Measurements from ENCODE around the gene ADH4.
A peak's percentile ranks its signal among the peaks of the same experiment; 100 is the strongest.
"Not testable (repeated sequence)": the region's sequence is repeated elsewhere in the genome, so short reads cannot be mapped to it uniquely, and the experiment has no call there.

ADH4 gene

DNA sequence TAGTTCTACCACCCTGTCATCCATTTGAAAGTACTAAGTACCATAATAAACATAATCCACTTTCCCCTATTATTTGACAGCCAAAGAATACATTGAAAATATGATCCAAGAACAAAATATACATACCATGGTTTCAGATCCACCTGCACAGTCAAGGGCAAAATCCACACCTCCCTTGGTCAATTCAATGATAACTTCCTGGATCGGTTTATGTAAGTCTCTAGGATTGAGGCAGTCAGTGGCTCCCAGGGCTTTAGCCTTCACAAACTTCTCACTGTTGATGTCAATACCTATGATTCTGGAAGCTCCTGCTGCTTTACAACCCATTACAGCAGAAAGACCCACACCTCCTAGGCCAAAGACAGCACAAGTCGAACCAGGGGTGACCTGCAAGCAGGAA lies 12.7 kb downstream of the ADH4 start:
- DNase-seq = no peak

DNA sequence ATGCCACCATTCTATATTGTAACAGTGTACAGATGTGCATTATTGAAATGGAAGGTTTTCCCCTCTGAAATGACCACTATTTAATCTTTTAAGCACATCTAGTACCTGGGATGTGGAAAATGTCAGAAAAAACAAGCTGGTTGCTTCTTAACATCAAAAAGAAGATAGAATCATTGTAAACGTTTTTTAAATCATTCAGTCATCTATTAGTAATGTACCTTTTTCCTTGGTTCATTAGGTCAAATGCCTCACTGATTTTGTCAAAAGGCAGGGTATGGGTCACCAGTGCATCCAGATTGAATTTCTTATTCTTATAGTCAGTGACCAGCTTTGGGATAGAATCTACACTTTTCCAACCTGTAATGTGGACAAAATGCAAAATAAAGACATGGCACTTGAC lies 17.7 kb downstream of the ADH4 start:
- no peak for DNase-seq

DNA sequence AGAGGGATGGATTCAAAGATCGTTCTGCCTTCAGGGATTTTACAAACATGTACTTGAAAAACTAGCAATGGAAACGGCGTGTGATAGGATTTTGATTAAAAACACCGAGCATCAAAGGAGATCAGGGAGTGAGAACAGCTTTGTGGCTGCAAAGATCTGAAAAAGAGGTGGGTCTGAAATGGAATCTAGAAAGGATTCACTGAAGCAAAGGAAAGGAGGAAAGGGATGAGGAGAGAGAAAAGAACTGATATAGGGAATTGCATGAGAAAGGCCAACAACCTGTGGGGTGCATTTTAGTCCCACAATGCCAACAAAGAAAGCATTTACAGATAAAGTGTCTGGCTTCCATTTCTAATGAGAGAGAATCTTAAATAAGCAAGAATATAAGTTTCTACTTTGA lies 23.1 kb downstream of the ADH4 start:
- no peak for DNase-seq

DNA sequence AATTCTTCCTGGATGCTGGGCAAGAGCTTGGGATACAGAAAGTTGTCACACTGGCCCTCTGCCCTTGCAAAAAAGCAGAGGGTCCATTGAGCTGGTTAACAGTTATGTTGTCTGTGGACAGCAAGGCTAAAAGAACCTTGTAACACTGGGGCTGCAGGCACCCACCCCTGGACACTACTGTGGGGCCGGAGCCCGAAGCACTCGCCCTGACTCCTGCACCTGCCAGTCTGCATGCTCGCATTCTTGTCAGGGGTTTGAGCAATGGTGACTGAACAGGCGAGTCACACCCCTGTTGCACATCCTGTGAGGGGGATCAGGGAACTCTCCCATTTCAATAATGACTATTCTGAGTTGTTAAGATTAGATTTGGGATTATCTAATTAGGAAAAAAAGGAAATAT lies 23.6 kb downstream of the ADH4 start:
- DNase-seq = no peak

DNA sequence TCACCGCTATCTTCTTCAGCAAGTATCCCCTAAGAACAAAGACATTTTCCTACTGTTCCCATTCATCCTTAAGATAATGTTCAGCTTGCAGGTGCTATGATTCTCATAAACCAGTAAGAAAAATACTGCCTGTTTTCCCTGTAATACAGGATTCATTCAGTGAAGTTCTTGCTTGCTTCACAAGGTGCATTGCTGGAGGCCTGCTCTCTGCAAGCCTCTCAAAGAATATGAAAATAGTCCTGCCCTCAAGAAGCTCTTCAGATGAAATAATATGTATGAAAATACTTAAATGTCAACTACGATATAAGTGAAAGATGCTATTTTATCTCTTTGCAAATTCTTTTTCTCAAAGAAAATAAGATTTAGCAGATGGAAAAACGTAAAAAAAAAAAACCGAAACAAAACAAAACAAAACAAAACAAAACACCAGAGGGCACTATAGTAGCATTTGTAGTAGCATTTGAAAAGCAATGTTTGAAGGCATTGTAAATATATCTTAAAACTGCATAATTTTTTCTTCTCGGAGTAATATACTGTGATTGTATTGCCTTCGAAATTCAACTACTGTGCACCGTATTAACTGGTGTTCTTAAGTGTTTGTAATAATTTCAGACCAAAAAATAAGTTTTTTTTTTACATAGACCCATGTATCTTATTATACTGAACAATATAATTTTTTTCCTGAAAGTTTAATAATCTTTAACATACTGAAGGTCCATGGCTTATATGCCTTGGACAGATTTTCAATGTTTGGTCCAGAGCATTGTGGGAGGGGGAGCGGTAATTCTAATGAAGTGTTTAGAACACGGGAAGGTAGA lies 26.0 kb downstream of the ADH4 start:
- DNase-seq = peak; percentile 15

DNA sequence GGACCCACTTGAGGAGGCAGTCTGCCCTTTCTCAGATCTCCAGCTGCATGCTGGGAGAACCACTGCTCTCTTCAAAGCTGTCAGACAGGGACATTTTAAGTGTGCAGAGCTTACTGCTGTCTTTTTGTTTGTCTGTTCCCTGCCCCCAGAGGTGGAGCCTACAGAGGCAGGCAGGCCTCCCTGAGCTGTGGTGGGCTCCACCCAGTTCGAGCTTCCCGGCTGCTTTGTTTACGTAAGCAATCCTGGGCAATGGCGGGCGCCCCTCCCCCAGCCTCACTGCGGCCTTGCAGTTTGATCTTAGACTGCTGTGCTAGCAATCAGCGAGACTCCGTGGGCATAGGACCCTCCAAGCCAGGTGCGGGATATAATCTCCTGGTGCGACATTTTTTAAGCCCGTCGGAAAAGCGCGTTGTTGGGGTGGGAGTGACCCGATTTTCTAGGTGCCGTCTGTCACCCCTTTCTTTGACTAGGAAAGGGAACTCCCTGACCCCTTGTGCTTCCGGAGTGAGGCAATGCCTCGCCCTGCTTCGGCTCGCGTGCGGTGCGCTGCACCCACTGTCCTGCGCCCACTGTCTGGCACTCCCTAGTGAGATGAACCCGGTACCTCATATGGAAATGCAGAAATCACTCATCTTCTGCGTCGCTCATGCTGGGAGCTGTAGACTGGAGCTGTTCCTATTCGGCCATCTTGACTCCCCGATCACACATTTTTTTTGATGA lies 26.8 kb downstream of the ADH4 start:
- DNase-seq = not testable (repeated sequence)

DNA sequence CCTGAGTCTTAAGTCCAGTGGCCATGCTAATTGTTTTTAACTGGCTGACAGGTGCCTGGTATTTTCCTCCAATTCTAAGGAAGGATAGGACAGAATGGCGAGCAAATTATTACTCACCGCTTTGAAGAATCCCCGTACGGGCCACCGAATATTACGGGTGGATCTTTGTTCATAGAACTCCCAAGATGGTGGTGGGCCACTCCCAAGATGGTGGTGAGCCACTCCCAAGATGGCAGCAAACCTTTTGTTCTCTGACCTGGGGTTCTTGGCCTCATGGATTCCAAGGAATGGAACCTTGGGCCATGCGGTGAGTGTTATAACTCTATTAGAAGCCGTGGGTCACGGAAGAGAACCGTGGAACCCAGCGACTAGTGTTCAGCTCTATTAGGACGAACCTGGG lies 34.8 kb downstream of the ADH4 start:
- DNase-seq = not testable (repeated sequence)

DNA sequence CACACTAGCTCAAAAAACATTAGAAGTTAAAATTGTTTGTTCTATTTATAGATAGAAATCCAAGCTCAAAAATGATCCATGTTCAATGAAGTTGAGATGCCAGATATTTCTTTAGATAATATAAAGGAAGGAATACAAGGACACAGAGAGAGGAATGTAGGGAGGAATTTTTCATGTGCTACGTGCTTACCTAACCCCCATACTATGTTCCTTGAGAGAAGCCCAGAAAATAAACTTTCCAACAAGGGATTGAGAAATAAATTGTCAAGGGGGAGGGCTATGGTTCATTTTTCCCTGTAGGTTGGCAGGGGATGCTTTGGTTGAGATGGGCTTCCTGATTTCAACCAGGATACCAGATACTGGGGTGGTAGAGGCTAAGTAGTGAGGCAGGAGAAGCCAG lies 39.9 kb downstream of the ADH4 start:
- peak; percentile 31 for DNase-seq

DNA sequence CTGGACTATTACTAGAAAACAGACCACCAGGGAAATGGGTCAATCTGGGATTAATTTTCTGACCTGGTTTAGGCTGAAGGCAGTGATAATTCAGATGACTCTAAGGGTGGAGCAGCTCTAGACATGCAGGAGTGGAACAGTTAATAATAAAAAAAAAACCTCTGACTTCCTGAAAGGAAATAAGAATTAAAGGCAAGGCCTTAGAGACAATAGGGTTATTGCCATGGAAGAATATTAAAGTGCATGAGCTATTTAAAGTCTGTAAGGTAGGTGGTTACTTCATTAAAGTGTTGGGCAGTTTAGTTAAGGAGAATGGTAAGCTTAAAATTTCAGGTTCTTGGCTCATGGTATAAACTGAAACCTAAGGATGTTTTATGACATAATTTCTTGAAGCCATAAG lies 40.9 kb downstream of the ADH4 start:
- no peak for DNase-seq

DNA sequence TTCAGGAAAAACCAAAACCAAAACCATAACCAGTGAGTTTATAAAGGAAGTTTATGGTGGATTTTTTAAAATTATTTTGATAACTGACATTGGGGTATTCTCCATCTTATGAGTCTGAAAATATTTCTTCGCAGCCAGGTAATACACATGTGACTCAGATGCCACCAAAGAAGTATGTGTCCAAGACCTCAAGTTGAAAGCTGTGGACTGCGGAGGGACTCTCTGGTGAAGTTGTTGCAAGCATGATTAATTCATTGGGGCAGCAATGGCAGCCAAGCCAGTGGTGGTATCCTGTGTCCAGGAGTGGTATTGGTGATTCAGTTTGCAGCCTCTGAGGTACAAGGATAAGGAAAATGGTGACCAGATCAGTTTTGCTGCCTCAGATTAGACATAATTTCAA lies 41.5 kb downstream of the ADH4 start:
- no peak for DNase-seq

DNA sequence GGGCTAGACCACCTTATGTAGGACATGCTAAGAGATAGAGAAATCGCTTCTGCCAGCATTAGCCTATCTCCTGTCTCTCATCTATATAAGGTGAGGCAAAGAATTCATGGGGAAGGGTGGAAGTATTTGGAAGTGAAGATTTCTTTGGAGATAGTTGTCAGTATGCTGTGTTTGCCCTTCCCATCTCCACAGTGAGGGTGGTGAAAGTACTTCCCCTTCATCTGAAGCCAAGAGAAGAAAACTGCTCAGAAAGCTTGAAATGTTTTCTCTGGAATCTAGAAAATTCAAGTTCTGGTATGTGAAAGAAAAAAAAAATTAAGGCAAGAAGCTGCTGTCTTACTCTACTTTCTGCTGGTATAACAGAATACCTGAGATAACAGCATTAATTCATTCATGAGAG lies 43.2 kb downstream of the ADH4 start:
- peak; percentile 36 for DNase-seq

DNA sequence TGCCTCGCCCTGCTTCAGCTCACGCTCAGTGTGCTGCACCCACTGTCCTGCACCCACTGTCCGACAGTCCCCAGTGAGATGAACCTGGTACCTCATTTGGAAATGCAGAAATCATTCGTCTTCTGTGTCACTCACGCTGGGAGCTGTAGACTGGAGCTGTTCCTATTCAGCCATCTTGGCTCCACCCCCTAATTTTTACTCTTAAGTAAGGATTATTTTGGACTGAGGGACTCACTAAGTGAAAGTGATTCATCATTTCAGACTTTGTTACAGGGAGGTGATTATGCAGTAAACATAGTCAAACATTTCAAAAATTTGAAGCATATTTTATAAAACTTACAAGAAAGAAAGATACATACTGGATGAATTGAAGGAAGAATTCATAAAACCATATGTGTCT lies 44.3 kb downstream of the ADH4 start:
- peak; percentile 27 for DNase-seq

DNA sequence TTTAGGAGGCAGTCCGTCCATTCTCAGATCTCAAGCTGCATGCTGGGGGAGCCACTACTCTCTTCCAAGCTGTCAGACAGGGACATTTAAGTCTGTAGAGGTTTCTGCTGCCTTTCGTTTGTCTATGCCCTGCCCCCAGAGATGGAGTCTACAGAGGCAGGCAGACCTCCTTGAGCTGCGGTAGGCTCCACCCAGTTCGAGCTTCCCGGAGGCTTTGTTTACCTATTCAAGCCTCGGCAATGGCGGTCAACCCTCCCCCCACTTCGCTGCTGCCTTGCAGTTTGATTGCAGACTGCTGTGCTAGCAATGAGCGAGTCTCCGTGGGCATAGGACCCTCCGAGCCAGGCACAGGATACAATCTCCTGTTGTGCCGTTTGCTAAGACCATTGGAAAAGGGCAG lies 44.8 kb downstream of the ADH4 start:
- DNase-seq = no peak

DNA sequence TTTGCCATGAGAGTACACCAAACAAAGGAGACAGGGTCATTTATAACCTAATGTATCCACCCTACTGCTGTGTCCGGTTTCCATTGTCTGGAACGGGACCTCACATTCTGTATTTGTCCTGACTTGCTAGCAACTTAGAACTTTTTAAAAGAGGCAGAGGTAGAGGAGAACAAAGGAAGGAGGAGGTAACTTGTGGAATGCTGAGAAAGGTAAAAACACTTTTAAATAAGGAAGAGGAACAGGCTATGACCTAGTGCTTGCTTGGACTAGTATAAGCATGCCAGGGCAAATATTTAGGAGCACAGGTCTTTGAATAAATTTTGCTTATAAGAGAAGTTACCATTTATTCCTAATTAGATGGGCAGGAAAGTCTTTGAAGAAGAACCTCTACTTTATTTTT lies 52.3 kb downstream of the ADH4 start:
- not testable (repeated sequence) for DNase-seq

DNA sequence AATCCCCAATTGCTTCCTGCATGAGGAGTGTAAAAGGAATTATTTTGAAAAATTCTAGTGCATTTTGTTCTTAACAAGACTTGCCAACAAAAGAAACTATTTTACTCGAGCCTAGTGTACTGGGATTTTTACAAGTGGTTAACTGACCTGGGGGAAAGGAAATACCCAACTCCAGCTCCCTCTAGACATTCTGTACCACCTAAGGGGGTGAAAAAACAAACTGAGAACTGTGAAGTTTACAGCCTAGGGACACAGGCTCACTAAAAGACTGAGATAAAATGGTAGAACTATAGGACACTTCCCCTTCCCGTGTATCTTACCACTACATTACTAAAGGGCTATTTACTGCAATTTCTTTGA lies 52.9 kb downstream of the ADH4 start:
- DNase-seq = no peak

DNA sequence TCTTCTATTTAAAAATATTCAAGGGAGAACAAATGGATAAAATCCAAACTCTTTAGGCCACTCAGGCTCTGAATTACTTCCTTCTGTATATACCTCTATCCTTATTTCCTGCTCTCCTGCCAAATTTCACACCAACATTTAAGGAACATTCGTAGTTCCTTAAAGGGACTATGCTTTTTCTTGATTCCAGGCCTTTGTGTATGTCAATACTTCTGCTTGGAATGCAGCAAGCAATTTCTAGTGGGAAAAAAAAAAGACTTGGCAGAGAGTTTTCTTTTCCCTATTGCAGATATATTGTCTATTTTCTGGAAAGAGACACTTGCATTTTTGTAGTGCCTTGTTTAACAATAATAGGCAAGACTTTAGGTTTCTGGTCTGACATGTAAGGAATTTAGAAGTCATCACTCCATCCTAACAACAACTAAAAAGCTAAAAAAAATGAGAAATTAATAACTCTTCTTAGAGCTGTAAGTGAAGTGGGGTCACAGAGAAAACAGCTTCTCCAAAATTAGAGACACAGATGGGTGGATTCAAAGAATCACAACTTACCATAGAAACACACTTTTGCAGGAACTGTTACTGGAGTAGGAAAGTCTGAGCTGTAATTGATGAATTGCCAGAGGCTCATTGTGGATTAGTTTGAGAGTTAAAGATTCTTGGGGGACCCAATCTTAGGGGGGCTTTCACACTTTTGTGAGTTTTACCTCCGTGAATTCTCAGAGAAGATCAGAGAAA lies 53.4 kb downstream of the ADH4 start:
- peak; percentile 26 for DNase-seq

DNA sequence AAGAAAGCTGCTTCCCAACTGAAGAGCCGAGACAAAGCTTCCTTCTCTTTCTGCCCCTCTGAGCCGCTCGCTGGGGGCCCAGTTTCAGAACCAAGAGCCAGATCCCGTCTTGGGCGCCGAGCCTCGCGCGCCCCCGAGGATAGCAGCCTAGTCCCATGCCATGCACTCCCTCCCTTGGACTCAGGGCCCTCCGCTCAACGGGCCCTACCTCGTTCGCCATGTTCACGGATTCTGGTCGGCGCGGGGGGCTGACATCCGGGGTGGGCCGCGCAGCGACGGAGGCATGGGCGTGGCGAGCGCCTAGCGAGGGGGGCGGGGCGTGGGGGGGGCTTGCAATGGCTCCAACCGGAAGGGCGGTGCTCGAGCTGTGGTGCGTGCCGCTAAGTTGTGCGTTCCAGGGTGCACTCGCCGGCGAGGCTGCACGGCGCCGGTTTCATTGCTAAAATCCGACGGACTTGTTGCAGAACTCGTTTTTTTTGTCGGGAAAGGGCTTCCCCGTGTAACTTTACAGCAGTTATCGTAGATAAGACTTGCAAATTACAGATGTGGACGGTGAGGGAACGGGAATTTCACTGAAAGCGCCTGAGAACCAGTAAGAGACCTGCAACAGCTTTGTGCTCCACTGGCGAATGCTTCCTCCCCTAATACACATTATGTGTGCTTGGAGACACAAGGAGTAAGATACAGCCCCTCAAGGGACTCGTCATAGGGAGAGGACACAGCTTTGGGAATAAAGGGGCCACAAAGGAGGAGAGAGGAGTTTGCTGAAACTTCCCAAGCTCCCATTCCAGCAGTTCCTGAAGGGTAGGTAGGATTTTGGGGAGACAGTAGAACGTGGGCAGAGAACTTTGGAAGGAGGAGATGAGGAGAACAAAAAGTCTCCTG lies 55.4 kb downstream of the ADH4 start, which contains the start of gene ADH5:
Gene ADH5 (minus strand): TSS at position 308 of the 885 bp plus-strand sequence. CDS start 88 bp downstream, at position 220.
- peak; percentile 88 for DNase-seq

DNA sequence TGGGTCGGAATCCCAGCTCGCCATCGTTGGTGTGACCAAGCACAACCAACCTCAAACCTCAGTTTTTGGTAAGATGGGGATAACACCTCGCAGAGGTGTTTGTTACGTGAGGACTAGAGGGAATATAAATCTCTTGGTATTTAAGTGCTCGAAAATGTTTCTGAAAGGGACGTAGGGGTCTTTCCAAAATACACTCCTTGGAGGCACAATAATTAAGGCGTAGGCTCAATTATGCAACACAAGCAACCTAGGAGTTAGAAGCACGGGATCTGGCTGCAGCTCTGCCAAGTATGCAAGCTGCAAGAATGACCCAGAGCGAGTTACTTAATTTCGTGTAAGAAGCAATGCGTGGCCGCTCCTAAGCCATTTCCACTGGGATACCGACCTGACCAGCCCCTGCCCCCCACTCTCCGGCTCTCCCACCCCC lies 56.1 kb downstream of the ADH4 start:
- peak; percentile 68 for DNase-seq

DNA sequence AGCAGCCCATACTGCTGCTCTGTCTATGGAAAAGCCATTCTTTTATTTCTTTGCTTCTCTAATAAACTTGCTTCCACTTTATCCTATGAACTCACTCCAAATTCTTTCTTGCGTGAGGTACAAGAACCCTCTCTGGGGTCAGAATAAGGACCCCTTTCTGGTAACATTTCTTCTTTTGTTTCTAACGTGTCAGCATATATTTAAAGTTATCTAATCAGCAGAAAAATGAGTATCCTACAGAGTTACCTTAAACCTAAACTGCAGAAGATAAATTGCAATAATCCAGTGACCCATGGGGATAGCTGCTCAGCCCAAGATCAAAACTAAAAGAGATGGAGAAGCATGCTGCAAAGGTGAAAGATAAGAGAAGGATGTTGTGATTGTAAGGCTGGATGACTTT lies 59.5 kb downstream of the ADH4 start:
- DNase-seq = no peak

DNA sequence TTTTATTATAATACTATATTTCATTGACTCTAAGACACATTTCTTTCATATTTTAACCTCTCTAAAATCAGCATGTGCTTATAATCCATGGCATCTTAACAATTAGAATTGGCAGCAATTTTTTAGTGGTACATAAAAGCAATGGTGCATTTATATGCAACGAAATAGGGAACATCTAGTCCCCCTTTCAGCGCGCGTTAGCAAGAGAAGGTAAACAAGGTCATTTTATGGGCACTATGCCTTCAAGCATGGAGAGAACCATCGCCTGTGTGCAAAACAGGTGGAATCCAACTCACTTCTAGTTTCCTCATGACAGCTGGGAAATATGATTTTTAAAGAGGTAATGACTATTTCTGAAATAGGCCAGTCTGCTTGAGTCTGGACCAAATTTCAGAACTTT lies 61.9 kb downstream of the ADH4 start:
- DNase-seq = no peak

DNA sequence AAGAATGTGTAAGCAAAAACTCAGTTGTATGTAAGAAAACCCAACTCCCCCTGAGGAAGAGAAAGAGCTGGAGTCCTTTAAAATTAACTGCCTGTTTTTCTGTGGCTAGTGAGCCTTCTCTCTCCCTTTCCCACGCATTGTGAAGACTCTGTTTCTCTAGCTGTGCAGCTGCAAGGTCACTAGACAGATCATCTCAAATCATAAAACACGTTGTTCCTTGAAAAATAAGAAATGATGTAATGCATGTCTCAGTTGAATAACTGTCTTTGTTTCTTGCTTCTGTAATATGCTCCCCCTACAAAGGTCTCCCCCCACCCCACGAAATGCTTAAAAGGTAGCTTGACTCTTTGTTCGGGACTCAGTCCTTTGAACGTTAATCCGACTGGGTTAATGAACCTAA lies 63.2 kb downstream of the ADH4 start:
- DNase-seq = not testable (repeated sequence)

DNA sequence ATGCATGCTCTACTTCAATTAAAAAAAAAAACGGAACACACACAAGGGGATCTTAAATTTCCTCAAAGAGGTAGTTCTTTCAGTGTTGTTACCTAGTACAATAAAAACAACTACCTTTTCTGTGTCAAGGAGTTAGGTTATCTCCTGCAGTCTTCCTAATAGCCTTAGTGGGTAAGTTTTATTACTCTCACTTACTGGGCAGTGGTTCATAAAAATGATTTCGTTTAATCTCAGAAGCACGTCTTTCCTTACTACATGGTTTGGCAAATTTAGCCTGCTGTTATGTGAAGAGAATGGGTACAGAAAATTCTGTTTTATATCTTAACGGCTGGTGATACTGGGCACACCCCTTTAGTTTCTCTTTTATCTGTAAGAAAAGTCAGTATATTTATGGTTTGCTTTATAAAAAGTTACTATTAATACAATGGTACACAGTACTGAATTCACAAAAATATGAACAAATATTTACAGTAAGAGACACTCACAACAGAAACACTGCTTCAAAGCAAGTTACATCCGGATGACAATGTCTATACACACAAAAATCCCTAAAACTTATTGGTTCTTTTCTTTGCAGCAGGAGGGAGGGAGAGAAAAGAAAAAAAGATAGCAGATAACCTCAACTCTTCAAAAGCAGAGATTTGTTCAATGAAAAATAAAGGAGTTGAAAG lies 64.3 kb downstream of the ADH4 start:
- DNase-seq = no peak

All from fibroblast of skin of right quadriceps (primary cell).